Muscle of arm (tissue), 14 donors: Measurements from ENCODE around the gene PRKAR1B. TPM values are rescaled to one million over a fixed set of nuclear protein-coding genes. Genes with fewer than 3 reads are reported as not detected.

ENCODE experiments used
- DNase-seq: peaks from one replicate; pipeline ENCODE4 v3.0.0-alpha.2; 2013
- long read RNA-seq, 11 donors: transcript quantifications; one replicate each; lab custom pipeline, GENCODE V29; 2026
- polyA plus RNA-seq, 12 donors: library from polyadenylated mRNA; unstranded; fragments of 120-200 nt; gene quantifications; one replicate each; pipeline ENCODE4 v1.2.1, GENCODE V29; 2013; ENCODE audit not compliant: insufficient read length in 12 of 12

PRKAR1B gene
- 10 to 100 TPM in 11 of 12 donors, not detected in 1; 24.3 to 65.7 (median 26.8) TPM for polyA plus RNA-seq
- long read RNA-seq, donor 1, partial matches to known transcripts: 0 of 4 reads
- long read RNA-seq, donor 1, other reads (novel, unspliced or antisense): 0 of 4 reads
- long read RNA-seq, donor 2, transcript PRKAR1B-201 (11 exons, 2,007 nt): major isoform, 6 of 7 reads
- long read RNA-seq, donor 2, partial matches to known transcripts: 0 of 7 reads
- long read RNA-seq, donor 2, other reads (novel, unspliced or antisense): 0 of 7 reads
- long read RNA-seq, donor 3, partial matches to known transcripts: 0 of 8 reads
- long read RNA-seq, donor 3, other reads (novel, unspliced or antisense): 6 of 8 reads
- long read RNA-seq, donor 4, partial matches to known transcripts: 0 of 1 reads
- long read RNA-seq, donor 4, other reads (novel, unspliced or antisense): 0 of 1 reads
- long read RNA-seq, donor 5, transcript PRKAR1B-201 (11 exons, 2,007 nt): major isoform, 6 of 15 reads
- long read RNA-seq, donor 5, partial matches to known transcripts: 0 of 15 reads
- long read RNA-seq, donor 5, other reads (novel, unspliced or antisense): 5 of 15 reads
- long read RNA-seq, donor 6, partial matches to known transcripts: 0 of 10 reads
- long read RNA-seq, donor 6, other reads (novel, unspliced or antisense): 6 of 10 reads
- long read RNA-seq, donor 7, partial matches to known transcripts: 5 of 6 reads
- long read RNA-seq, donor 7, other reads (novel, unspliced or antisense): 0 of 6 reads
- long read RNA-seq, donor 8, transcript PRKAR1B-201 (11 exons, 2,007 nt): major isoform, 8 of 8 reads
- long read RNA-seq, donor 8, partial matches to known transcripts: 0 of 8 reads
- long read RNA-seq, donor 8, other reads (novel, unspliced or antisense): 0 of 8 reads
- long read RNA-seq, donor 9, transcript PRKAR1B-201 (11 exons, 2,007 nt): major isoform, 5 of 6 reads
- long read RNA-seq, donor 9, partial matches to known transcripts: 0 of 6 reads
- long read RNA-seq, donor 9, other reads (novel, unspliced or antisense): 0 of 6 reads
- long read RNA-seq, donor 10, partial matches to known transcripts: 0 of 12 reads
- long read RNA-seq, donor 10, other reads (novel, unspliced or antisense): 9 of 12 reads
- long read RNA-seq, donor 11, transcript PRKAR1B-201 (11 exons, 2,007 nt): major isoform, 6 of 8 reads
- long read RNA-seq, donor 11, partial matches to known transcripts: 0 of 8 reads
- long read RNA-seq, donor 11, other reads (novel, unspliced or antisense): 0 of 8 reads

- DNase-seq: no peak
These were observed at the start of gene PRKAR1B for GRCh38 chr7:727104-727805. Gene PRKAR1B, minus strand, starts transcription at chr7:727281. Its CDS starts 15,776 bp downstream, at chr7:711505.

GRCh38 chr7:776381-776780 lies 49.3 kb upstream of the PRKAR1B start:
- no peak for DNase-seq

- peak; percentile 51 for DNase-seq
These were observed 47.4 kb upstream of the PRKAR1B start for GRCh38 chr7:774161-775109.

GRCh38 chr7:773622-773915 lies 46.5 kb upstream of the PRKAR1B start:
- DNase-seq: no peak

- DNase-seq: no peak
These were observed 46.0 kb upstream of the PRKAR1B start for GRCh38 chr7:772861-773621.

GRCh38 chr7:772392-772791 lies 45.3 kb upstream of the PRKAR1B start:
- DNase-seq: no peak

- no peak for DNase-seq
These were observed 44.9 kb upstream of the PRKAR1B start for GRCh38 chr7:772005-772294.

- DNase-seq: peak; percentile 81
These were observed 44.3 kb upstream of the PRKAR1B start for GRCh38 chr7:771234-772004.

GRCh38 chr7:770741-771166 lies 43.7 kb upstream of the PRKAR1B start:
- no peak for DNase-seq

GRCh38 chr7:770336-770735 lies 43.3 kb upstream of the PRKAR1B start:
- DNase-seq: no peak

- DNase-seq: peak; percentile 35
These were observed 41.9 kb upstream of the PRKAR1B start for GRCh38 chr7:768881-769504.

- DNase-seq: peak; percentile 32
These were observed 41.1 kb upstream of the PRKAR1B start for GRCh38 chr7:767941-768731.

- peak; percentile 25 for DNase-seq
These were observed 40.5 kb upstream of the PRKAR1B start for GRCh38 chr7:767580-767940.

- no peak for DNase-seq
These were observed 38.3 kb upstream of the PRKAR1B start for GRCh38 chr7:765383-765782.

GRCh38 chr7:763762-764161 lies 36.7 kb upstream of the PRKAR1B start:
- DNase-seq: no peak

- no peak for DNase-seq
These were observed 35.8 kb upstream of the PRKAR1B start for GRCh38 chr7:762885-763284.

- DNase-seq: no peak
These were observed 34.5 kb upstream of the PRKAR1B start for GRCh38 chr7:761631-762030.

GRCh38 chr7:761101-761500 lies 34.0 kb upstream of the PRKAR1B start:
- DNase-seq: no peak
